GM21528 (cell line): Measurements from ENCODE around the gene TMPRSS9.

Experiments used
- ATAC-seq: cut with Tn5 transposase; IDR thresholded peaks from one replicate; pipeline ENCODE4 v1.9.1; 2021; ENCODE audit warnings: mild to moderate bottlenecking, moderate library complexity; ENCODE audit not compliant: unreplicated experiment, low FRiP score

Gene TMPRSS9

GRCh38 chr19:2329149-2329478, 31.0 kb upstream of the TMPRSS9 start:
- ATAC-seq: peak; percentile 1

- no peak for ATAC-seq
These were observed 30.6 kb upstream of the TMPRSS9 start for GRCh38 chr19:2329501-2329916.

GRCh38 chr19:2330255-2330631, 29.8 kb upstream of the TMPRSS9 start:
- no peak for ATAC-seq

GRCh38 chr19:2330632-2331284, 29.3 kb upstream of the TMPRSS9 start:
- ATAC-seq: no peak

- ATAC-seq: no peak
These were observed 28.3 kb upstream of the TMPRSS9 start for GRCh38 chr19:2331601-2332246.

GRCh38 chr19:2332341-2333026, 27.6 kb upstream of the TMPRSS9 start:
- no peak for ATAC-seq

- no peak for ATAC-seq
These were observed 26.8 kb upstream of the TMPRSS9 start for GRCh38 chr19:2333027-2333806.

- ATAC-seq: no peak
These were observed 26.3 kb upstream of the TMPRSS9 start for GRCh38 chr19:2333807-2334211.

GRCh38 chr19:2334426-2334825, 25.6 kb upstream of the TMPRSS9 start:
- no peak for ATAC-seq

GRCh38 chr19:2334986-2335846, 24.8 kb upstream of the TMPRSS9 start:
- ATAC-seq: no peak

GRCh38 chr19:2335848-2336247, 24.2 kb upstream of the TMPRSS9 start:
- ATAC-seq: no peak

GRCh38 chr19:2336528-2337328, 23.3 kb upstream of the TMPRSS9 start:
- ATAC-seq: no peak

GRCh38 chr19:2337329-2337707, 22.7 kb upstream of the TMPRSS9 start:
- ATAC-seq: no peak

GRCh38 chr19:2338055-2338615, 21.9 kb upstream of the TMPRSS9 start:
- no peak for ATAC-seq

GRCh38 chr19:2338751-2339643, 21.1 kb upstream of the TMPRSS9 start:
- ATAC-seq: no peak

- no peak for ATAC-seq
These were observed 20.3 kb upstream of the TMPRSS9 start for GRCh38 chr19:2339644-2340310.

- ATAC-seq: no peak
These were observed 19.4 kb upstream of the TMPRSS9 start for GRCh38 chr19:2340496-2341243.
